Testis (tissue), 3 donors: ENCODE results near the gene METAP2. TPM values are rescaled to one million over a fixed set of nuclear protein-coding genes. Genes with fewer than 3 reads are reported as not detected.

Experiments used
- DNase-seq: peaks from one replicate; pipeline ENCODE4 v3.0.0-alpha.2; 2019
- H3K27ac ChIP-seq, 2 donors: fragments of 200-600 bp; sonication (generic); one replicate each; pipeline ENCODE4 v1.5.1; 2019
- H3K27me3 ChIP-seq: fragments of 200-600 bp; sonication (generic); one replicate; pipeline ENCODE4 v1.5.1; 2019
- H3K36me3 ChIP-seq: fragments of 200-600 bp; sonication (generic); one replicate; pipeline ENCODE4 v1.5.1; 2017; ENCODE audit warnings: low read depth; ENCODE audit errors: missing control alignments
- H3K4me1 ChIP-seq: fragments of 200-600 bp; sonication (generic); one replicate; pipeline ENCODE4 v1.5.1; 2019
- H3K4me3 ChIP-seq, 2 donors: fragments of 200-600 bp; sonication (generic); one replicate each; pipeline ENCODE4 v1.5.1; 2017 to 2019
- H3K9me3 ChIP-seq: fragments of 200-600 bp; sonication (generic); one replicate; pipeline ENCODE4 v1.5.1; 2017
- CTCF ChIP-seq, 3 experiments: fragments of 450-650 bp in 2 of 3; fragments of 200-600 bp in 1 of 3; sonication (generic) in 1 of 3; IDR thresholded peaks; one replicate each; pipeline ENCODE4 v1.5.1; 2016 to 2019; ENCODE audit warnings: antibody characterized with exemption in 3 of 3, mild to moderate bottlenecking in 2 of 3, moderate library complexity in 1 of 3
- POLR2A ChIP-seq: fragments of 450-650 bp; IDR thresholded peaks from one replicate; pipeline ENCODE4 v1.6.1; 2017; ENCODE audit warnings: antibody characterized with exemption, mild to moderate bottlenecking, moderate library complexity
- WGBS, 2 donors: methylation state at CpG; one replicate each; pipeline ENCODE4 v1.1.5; 2018; 5-methylcytosine and 5-hydroxymethylcytosine counted together
- intact Hi-C: fragments of 100-400 bp; cut with DNase I; formaldehyde crosslinking; loops from one replicate; pipeline ENCODE4 v1.15.1; 2023; ENCODE audit warnings: low total_unique reads
- polyA plus RNA-seq: library from polyadenylated mRNA; stranded (reverse); fragments of 350-450 nt; fragmentation: Illumina TruSeq; extraction: RNeasy Lipid Tissue Mini Kit (QIAGEN cat#74804); gene quantifications from one replicate; pipeline ENCODE4 v1.2.3, GENCODE V29; 2014; ENCODE audit warnings: low read depth, low replicate concordance; ENCODE audit not compliant: insufficient read depth
- total RNA-seq, 2 donors: library from RNA; depleted of rRNA; stranded (reverse); fragments of >200 nt; gene quantifications; one replicate each; pipeline ENCODE4 v1.2.3, GENCODE V29; 2016

METAP2 gene
- total and polyA plus RNA-seq, 3 donors from 2014 or later: 73.2 to 86.1 (median 83.1) TPM

- 53 to 61% methylated on average over 2 of the region's 2 CpGs for WGBS, 2 donors
- H3K36me3 ChIP-seq: no peaks in the 10 kb centered on the region
- intact Hi-C loops: no loop called here
These were observed 15.2 kb upstream of the METAP2 start for GRCh38 chr12:95458761-95459160.

GRCh38 chr12:95459310-95459709 is 14.6 kb upstream of the METAP2 start:
- Histone ChIP-seq H3K4me3 (no peak overlapping the region), H3K4me1 (no peaks in the 10 kb centered on the region), H3K27me3 (no peaks in the 10 kb centered on the region), H3K27ac (no peak overlapping the region), H3K9me3 (no peaks in the 10 kb centered on the region), H3K36me3 (no peaks in the 10 kb centered on the region)
- DNase-seq: no peak
- WGBS, 2 donors: 92 to 95% methylated on average over 3 of the region's 3 CpGs
- TF ChIP-seq POLR2A (no peak), CTCF (IDR thresholded peaks at IDR 0.05) (no peak)
- intact Hi-C loops: no loop called here

More at GRCh38 chr12:95458761-95459160, 15.2 kb upstream of the METAP2 start:
- H3K9me3 ChIP-seq: no peaks in the 10 kb centered on the region
- H3K27me3 ChIP-seq: no peaks in the 10 kb centered on the region
- TF ChIP-seq CTCF (IDR thresholded peaks at IDR 0.05): no peak
- TF ChIP-seq POLR2A: no peak
- DNase-seq: no peak
- no peak overlapping the region for H3K27ac ChIP-seq
- no peaks in the 10 kb centered on the region for H3K4me1 ChIP-seq
- no peak overlapping the region for H3K4me3 ChIP-seq

GRCh38 chr12:95460105-95460504 is 13.8 kb upstream of the METAP2 start:
- Histone ChIP-seq H3K27ac (no peak overlapping the region), H3K4me1 (no peaks in the 10 kb centered on the region), H3K36me3 (no peaks in the 10 kb centered on the region), H3K9me3 (no peaks in the 10 kb centered on the region), H3K27me3 (no peaks in the 10 kb centered on the region), H3K4me3 (no peak overlapping the region)
- DNase-seq: no peak
- TF ChIP-seq CTCF (IDR thresholded peaks at IDR 0.05) (no peak), POLR2A (no peak)
- intact Hi-C loops: no loop called here
- 85 to 91% methylated on average over 1 of the region's 1 CpG for WGBS, 2 donors

GRCh38 chr12:95460896-95461295 is 13.1 kb upstream of the METAP2 start:
- Histone ChIP-seq H3K36me3 (no peaks in the 10 kb centered on the region), H3K27ac (no peak overlapping the region), H3K4me3 (no peak overlapping the region), H3K27me3 (no peaks in the 10 kb centered on the region), H3K4me1 (no peaks in the 10 kb centered on the region), H3K9me3 (no peaks in the 10 kb centered on the region)
- intact Hi-C loops: no loop called here
- 84 to 85% methylated on average over 1 of the region's 1 CpG for WGBS, 2 donors
- TF ChIP-seq POLR2A (no peak), CTCF (IDR thresholded peaks at IDR 0.05) (no peak)
- no peak for DNase-seq

- no peaks in the 10 kb centered on the region for H3K27me3 ChIP-seq
- no peaks in the 10 kb centered on the region for H3K4me1 ChIP-seq
- WGBS, 2 donors: 75 to 81% methylated on average over 4 of the region's 4 CpGs
- DNase-seq: no peak
- no peaks in the 10 kb centered on the region for H3K9me3 ChIP-seq
- H3K36me3 ChIP-seq: no peaks in the 10 kb centered on the region
- TF ChIP-seq CTCF (IDR thresholded peaks at IDR 0.05): no peak
- TF ChIP-seq POLR2A: no peak
- no peak overlapping the region for H3K27ac ChIP-seq
- intact Hi-C loops: no loop called here
- no peak overlapping the region for H3K4me3 ChIP-seq
These were observed 11.9 kb upstream of the METAP2 start for GRCh38 chr12:95462081-95462480.
